ENCODE measurements around the gene SPATA24.
"Not testable (repeated sequence)": the region's sequence is repeated elsewhere in the genome, so short reads cannot be mapped to it uniquely, and the experiment has no call there.

Gene SPATA24

DNA sequence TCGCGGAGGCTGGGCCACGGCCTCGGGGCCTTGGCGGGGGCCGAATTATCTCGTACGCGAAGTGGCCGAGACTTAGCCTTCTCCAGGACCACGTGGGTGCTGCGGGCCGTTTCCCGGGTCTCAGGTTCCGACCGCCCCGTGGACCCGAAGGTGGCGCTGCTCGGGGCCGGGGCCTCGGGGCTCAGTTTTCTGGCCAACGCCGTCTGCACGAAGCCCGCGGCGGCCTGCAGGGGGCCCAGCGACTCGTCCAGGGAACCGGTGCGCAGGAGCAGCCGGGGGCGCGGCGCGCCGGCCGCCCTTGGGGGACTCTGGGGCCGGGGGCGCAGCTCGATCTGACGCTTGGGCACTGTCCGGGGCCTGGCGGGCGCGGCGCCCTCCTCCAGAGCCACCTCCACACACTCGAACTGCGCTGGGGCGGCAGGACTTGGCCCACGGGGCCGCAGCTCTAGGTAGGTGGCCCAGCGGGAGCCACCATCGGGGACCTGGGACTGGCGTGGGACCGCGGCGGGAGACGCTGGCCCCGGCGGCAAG, 9.7 kb downstream of the SPATA24 start:
- no peak for DNase-seq

DNA sequence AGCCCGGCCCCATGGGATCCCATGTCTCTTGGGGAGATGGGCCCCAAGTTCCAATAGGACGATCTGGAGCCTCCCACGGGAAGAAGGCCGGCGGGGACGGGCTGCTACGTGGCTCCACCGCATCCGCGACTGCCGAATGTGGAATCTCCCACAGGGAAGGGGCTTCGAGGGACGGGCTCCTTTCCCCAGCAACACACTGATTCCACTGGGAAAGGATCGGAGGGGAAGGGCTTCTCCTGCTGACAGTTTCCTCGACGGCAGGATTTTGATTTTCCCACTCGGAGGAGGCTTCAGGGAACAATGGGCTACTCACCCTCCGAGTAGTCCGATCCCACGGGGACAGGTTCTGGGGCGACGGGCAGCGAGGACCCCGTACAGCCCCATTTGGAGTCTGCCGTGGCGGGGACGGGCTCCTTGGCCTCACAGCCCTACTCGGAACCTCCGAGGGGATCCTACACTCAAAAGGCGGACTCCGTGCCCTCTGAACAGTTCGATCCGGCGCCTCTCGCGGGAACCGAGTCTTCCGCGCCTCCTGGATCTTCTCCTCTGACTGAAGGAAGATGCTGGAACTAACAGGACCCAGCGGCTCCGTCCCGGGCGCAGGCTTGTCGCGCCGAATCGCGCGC, 10.3 kb downstream of the SPATA24 start:
- no peak for DNase-seq

DNA sequence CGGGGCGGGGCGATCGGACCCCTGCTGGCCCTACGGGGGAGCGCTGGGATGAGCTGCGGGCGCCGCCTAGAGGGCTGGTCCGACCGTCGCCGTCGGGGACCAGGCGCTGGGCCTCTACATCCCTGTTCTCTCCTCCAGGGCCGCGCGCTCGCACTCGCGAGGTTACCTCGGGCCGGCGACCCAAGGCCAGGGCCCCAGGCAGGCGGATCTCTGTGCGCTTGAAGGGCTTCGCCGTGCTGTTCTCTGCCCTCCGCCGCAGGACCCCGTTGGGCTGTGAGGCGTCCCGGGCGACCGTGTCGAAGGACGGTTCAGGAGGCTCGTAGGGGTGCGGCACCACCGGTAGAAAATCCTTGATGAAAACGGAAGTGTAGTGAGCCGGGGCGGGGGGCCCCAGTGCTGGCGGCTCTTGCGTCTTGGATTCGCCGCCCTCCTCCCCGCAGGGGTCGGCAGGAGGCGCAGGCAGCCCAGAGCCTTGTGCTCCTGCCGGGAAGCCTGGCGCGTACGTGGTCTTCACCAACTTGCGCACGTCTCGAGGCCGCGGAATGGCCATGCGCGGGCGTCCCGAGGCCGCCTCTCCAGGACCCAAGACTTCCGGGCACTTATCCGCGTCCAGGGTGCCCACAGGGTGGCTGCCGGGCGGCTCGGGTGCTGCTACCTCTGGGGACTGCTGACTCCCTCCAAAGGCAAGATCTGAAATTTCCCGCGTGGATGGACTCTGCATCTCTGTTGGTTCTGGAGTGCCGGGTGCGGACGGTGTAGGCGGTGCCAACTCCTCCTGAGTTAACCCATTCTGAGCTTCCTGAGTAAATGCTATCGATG, 11.0 kb downstream of the SPATA24 start:
- DNase-seq, result peak; percentile 19

DNA sequence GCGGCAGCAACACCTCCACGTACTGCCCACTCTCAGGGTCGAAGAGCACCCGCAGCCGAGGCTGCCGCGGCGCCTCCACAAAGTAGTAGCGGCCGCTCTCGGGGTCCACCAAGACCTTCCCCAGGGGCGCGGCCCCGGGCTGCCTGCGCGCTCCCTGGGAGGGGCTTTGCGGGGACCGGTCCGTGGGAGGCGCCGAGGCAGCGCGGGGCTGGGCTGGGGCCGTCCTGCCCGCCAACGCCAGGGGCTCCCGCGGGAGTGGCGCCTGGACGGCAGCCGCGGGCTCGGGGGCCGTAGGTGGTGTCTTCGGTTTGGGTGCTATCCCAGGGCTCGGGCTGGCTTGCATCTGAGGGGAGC, 11.6 kb downstream of the SPATA24 start:
- no peak for DNase-seq

DNA sequence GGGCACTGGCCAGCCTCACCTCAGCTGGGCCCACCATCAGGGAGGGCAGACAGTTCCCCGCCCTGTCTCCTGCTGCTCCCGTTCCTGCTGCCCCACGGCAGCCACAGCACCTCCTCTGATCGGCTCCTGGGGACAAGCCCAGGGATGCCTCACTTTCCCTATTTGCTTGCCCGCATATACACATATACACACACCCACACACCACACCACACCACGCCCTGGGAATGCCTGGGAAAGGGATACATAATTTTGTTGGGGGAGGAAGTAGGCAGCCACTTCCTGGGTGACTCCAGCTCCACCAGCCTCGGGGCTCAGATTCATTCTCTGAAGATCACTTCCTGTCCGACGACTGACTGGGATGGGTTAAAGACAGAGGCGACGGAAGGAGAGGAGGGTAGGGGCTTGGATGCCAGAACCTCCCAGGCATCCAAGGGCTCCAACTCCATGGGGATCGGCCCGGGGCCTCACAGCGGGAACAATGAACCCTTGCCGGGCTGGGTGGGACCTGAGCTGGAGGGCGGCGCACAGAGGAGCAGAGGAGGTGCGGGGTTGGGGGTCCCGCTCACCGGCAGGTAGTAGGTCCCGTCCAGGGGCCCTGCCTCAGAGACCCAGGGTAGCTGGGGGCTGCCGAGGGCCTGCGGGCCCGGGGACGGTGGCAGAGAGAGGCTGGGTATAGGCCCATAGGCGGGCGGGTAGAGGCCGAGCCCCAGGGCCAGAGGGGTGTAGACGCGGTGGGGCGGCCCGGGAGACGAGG, 12.1 kb downstream of the SPATA24 start:
- no peak for DNase-seq

DNA sequence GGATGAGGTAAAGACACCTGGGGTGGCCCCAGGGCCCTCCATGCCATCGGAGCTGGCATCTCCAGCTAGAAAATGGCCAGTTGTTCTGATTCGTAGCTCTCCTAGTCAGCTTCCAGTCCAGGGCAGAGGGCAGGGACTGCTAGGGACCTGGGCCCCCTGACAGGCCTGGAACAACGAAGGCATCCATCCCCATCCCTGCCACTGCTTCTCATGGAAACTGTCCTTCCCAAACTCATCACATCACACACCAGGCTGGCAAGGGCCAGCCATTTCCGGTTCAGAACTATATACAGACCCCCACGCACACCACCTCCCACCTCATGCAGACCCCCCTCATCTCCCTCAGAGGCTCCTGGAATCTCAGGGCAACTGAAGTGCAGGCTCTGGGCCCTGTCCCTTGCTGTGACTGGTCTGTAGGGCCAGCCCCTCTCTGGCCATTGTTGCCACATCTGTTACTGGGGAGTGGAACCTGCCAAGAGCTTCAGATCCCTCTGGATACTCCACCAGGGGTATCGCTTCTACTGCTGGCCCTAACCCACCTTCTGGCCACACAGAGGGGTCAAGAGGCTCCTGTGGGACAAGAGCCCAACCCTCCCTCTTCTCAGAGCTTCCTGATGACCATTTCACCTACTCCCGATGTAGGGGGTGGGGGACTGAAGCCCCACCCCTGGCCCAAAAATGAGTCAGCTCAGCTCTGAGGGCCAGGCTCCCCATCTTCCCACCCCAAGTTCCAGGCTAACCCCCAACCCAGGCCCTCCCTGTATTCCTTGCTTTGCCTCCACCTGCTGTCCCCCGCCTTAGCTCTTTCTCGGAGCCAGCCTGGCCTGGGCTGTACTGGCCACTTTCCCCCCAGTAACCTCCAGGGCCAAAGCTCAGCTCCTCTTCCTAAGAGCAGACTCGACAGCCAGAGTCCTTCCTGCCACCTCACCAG, 13.0 kb downstream of the SPATA24 start:
- DNase-seq, result no peak

DNA sequence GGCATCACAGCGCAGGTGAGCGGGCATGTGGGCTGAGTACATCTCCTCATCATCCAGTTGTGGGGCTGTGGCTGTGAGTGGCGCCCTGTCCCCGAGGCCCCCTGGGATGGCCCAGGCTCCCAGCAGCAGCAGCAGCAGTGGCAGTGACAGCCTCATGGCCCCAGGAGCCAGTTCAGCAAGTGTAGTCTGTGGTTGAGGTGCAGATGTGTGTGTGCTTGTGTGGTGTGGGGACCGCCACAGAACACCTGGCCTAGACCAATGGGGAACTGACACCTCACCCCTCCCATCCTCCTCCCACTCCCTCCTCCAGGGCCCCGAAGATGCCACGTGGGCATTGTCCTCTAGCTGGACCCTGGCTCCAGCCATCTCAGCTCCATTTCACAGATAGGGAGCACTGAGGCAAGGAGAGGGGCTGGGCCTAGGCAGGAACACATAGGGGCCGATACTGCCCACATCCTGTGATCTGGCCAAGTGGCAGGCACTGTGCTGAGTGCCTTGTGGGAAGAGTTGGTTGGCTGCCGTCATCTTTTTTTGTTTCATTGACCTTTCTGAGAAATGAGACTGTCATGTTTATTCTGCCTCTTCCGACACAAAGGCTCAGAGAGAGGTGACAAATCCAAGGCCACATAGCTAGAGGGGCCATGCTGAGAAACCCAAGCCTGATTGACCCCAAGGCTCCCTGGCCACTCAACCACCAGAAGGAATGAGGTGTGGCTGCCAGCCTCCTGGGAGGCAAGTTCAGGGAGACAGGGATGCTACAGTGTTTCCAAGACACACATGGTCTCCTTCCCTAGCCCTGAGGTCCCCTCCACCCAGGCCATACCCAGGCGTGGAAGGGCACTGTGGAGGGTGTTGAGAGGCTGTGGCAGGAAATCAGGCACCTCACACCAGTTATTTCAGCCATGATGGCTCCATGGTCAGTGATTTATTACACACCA, 13.9 kb downstream of the SPATA24 start, which contains the start of gene MZB1:
Gene MZB1, minus strand, starts transcription at position 213 of the 938 bp plus-strand sequence. Its CDS starts 57 bp downstream, at position 156.
- DNase-seq, result no peak

DNA sequence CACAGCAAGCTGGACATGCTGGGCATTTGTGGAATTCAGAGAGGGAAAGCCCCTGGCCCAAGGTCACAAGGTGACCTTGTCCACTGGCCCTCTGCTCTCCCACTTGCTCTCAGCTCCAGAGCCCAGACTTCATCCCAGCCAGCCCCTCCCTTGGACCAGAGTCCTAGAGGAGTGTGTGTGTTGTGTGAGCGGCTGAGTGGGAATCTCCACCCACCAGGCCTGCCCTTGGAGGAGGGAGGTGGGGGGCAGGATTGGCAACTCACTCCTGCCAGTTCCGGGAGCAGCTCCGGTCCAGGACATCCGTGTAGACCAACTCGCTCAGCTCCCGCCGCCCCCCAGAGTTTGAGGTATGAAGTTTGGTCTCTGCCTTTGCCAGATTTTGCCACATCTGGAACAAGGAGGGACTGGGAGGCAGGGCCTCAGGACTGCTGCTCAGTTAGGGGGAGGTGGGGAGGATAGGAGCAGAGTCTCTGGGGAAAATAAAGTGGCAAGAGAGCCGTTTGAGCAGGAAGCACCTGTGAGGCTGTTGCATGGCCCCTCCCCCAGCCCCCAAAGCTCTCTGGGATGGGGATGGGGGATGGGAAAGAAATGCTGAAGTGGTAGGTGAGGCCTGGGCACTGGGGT, 15.6 kb downstream of the SPATA24 start:
- no peak for DNase-seq

DNA sequence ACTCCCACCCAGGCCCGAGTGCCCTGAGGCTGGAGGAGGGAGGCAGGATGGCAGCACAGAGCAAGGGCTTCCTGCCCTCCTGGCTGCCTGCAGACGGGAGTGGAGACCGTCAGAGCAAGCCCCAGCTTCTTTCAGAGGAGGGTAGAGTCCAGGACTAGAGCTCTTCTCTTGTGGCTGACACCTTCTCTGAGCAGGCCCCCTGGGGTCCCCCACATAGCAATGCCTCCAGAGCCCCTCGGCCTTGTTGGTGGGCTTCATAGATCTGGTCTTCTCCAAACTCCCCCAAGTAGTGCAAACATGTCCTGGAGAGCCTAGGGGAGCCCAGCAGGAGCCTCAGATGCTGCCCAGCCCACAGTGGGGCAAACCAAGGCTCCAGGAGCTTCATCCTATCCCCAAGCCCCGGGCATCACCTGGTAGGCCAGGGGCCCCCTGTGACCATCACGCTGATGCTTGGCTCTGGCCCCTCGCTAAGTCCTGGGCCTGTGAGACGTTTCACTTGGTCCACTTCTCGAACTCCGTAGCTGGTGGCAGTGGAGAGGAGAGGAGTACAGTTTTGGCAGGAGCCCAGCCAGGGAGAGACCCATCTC, 16.2 kb downstream of the SPATA24 start:
- DNase-seq, result no peak

DNA sequence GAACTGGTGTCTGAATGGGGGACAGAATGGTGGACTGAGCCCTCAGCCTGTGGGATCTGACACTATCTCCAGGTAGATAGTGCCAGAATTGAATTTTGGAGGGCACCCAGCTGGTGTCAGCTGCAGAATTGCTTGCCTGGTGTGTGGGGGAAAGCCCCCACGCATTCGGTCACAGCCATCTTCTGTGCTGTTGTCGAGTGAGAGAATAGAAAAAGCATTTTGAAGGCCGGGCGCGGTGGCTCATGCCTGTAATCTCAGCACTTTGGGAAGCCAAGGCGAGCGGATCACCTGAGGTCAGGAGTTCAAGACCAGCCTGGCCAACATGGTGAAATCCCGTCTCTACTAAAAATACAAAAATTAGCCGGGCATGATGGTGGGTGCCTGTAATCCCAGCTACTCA, 16.9 kb downstream of the SPATA24 start:
- DNase-seq, result not testable (repeated sequence)

DNA sequence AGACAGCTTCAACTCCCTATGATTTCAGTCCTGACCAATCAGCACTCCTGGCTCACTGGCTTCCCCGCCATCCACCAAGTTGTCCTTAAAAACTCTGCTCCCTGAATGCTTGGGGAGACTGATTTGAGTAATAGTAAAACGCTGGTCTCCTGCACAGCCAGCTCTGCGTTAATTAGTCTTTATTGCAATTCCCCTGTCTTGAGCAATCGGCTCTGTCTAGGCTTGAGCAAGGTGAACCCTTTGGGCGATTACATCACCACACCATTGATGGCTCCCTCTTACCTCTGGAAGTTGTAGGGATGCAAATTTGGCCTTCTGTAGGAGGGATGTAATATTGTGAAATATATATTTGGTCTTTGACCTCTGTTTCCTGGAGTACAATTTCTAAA, 17.8 kb downstream of the SPATA24 start:
- DNase-seq, result no peak

DNA sequence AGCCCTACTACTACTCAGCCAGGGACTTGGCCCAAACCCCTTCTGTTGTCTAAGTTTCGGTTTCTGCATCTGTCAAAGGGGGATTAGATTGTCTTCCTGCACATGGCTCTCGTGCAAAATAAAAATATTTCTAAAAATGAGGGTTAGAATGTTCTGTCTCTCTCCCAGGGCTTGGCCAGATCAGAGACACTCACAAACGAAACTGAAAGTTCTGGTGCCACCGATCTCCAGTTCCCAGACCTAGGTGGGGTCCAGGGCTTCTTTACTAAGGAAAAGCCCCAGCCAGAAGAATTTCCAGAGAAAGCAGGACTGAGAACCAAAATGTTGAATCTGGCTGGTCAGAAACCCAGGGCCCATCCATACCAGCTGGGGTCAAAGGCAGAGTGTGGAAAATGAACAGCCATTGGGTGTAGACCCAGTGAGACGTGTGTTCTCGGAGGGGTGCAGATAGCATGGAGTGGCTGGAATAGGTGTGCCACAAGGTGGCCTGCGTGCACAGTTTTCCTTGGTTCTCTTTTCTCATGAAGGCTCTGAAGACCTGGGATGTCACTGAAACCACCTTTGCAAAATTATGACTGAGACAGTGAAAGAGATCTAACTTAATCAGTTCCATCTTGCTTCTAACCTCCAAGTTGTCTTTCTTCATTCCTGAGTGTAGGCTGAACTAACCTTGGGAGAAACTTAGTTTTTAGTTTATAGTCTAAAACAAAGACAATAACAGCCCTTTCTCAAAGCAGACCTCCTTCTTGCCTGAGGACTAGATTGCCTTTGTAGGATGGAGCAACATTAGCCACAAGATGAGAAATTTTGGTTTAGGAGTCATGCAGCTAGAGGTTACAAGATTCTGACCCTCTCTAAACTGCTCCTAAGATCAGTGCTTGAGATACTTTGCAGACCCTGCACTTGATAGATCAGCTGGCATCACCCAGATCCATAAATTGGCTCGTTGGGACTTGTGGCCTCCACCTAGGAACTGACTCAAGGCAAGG, 18.5 kb downstream of the SPATA24 start:
- DNase-seq, result no peak

DNA sequence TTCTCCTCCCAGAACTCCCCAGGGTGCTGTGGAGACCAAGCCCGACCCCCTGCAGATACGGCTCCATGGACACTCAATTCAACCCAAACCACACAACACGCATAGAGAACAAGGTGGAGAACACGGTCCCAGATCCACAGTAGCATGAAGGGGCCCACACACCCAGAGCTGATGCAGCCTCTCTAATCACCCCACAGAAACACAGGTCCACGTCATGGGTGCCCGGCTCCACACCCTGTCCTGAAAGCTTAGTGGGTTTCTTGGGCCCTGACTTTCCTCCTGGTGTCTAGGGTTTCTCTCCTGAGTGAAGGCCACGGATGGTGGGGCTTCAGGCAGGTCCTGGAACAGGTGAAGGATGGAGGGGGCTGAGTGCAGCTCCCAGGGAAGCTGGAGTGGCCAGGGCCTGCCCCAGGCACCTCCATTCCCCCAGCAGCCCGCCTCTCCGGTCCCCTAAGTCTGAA, 19.3 kb downstream of the SPATA24 start:
- no peak for DNase-seq

DNA sequence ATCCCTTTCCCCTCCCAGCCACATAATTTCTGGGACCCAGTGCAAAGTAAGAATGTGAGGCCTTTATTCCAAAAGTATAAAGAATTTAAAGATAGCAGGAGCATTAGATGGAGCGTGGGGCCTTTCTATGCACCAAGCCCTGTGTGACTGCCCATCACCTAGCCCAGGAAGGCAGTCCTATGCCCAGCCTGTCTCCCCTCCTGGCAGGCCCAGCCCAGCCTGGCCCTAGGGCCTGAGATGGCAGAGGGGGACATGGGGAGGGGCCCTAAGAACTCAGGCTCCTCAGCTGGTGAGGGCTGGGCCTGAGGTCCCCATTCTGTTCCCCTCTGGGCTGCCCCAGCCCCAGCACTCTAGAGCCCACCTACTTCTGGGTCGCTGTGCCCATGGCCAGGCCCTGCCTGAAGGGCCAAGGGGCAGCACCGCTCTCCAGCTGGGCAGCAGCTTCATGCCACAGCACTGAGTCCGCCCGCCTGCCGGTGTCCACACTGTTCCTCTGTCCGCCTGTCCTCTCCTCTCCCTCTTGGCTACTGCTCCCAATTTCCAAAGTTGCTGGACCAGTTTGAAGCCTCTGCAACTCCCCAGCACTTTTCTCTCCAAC, 19.8 kb downstream of the SPATA24 start:
- DNase-seq, result no peak

DNA sequence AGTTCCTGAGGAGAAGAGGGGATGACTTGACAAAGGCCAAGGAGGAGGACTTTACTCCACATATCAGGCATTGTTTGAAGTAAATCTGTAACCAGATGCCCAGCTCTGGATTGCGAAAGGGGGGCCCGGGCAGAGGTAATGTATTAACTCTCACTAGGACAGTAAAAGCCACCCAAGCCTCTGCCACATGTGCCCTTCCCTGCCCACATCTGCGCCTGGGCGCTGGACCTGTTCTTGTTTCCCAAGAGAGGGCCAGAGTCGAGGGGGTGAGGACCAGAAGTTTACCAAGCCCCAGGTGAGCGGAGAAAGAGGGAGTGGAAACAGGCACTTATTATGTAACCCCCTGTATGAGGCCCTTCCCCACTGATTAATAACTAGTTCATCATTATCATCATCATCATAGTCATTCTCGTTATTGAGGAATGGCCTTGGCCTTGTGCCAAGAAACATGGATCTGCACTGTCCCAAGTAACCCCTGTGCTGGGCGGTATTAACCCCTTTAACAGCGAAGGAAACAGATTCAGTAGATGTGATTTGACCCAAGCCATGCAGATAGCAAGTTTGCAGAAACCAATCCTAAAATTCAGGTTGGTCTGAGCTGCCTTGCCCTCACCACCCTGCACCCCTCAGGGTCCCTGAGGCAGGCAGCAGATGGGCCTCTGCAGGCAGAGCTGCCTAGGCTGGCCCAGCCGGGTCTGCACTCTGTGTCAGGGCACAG, 20.5 kb downstream of the SPATA24 start, which contains the start of gene SLC23A1:
Gene SLC23A1, minus strand, starts transcription at position 23 of the 718 bp plus-strand sequence. CDS start 44 bp downstream, outside the sequence.
- no peak for DNase-seq

DNA sequence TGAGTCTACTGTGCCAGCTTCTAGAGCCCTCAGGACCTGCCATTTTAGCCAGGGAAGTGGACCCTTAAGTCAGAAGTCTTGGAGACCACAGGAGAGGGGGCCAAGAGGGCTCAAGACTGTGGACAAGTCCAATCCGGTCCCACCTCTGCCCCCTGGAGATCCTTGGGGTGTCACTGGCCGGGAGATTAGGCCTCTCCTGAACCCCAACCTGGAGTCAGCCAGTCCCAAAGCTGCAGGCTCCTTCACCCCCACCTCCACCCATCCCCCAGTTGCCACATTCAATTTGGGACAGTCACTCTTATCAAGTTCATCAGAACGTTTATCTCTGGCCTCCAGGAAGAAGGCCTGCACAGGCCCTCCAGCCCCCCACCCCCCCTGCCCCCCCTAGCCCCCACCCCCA, 21.1 kb downstream of the SPATA24 start:
- no peak for DNase-seq
